ENCODE results near the gene CDH13.

CDH13 gene

GRCh38 chr16:82639263-82639662, 12.5 kb downstream of the CDH13 start:
- TF ChIP-seq CTCF (conservative IDR thresholded peaks at IDR 0.05; ENCODE audit: low read length): no peak
- DNase-seq (ENCODE audit: low read depth): no peak
- no peak overlapping the region for H3K4me3 ChIP-seq (ENCODE audit: low read length)

- peak; percentile 50 for DNase-seq (ENCODE audit: low read depth)
- no peak overlapping the region for H3K4me3 ChIP-seq (ENCODE audit: low read length)
- peak; percentile 85 for TF ChIP-seq CTCF (conservative IDR thresholded peaks at IDR 0.05; ENCODE audit: low read length)
These were observed 13.0 kb downstream of the CDH13 start for GRCh38 chr16:82639666-82640336.

- peak; percentile 48 for DNase-seq (ENCODE audit: low read depth)
These were observed 14.7 kb downstream of the CDH13 start for GRCh38 chr16:82641336-82641984.

GRCh38 chr16:82643136-82643535, 16.4 kb downstream of the CDH13 start:
- DNase-seq (ENCODE audit: low read depth): no peak
- H3K4me3 ChIP-seq (ENCODE audit: low read length): no peak overlapping the region
- no peak for TF ChIP-seq CTCF (conservative IDR thresholded peaks at IDR 0.05; ENCODE audit: low read length)

More at GRCh38 chr16:82641336-82641984, 14.7 kb downstream of the CDH13 start:
- TF ChIP-seq CTCF (conservative IDR thresholded peaks at IDR 0.05; ENCODE audit: low read length): peak; percentile 71
- H3K4me3 ChIP-seq (ENCODE audit: low read length): no peak overlapping the region

- no peak for TF ChIP-seq CTCF (conservative IDR thresholded peaks at IDR 0.05; ENCODE audit: low read length)
- no peak for DNase-seq (ENCODE audit: low read depth)
- H3K4me3 ChIP-seq (ENCODE audit: low read length): no peak overlapping the region
These were observed 17.3 kb downstream of the CDH13 start for GRCh38 chr16:82643936-82644630.

- no peak for DNase-seq (ENCODE audit: low read depth)
- H3K4me3 ChIP-seq (ENCODE audit: low read length): no peak overlapping the region
- no peak for TF ChIP-seq CTCF (conservative IDR thresholded peaks at IDR 0.05; ENCODE audit: low read length)
These were observed 19.7 kb downstream of the CDH13 start for GRCh38 chr16:82646504-82646903.
